SKM-1 treated with dmso at 0.1 percent for 144 hours (cell line): ENCODE data around the gene DAZAP1.

ENCODE experiments used
- DNase-seq: peaks from one replicate; lab custom pipeline; 2025; ENCODE audit not compliant: unreplicated experiment; lab: John Stamatoyannopoulos, UW

The DAZAP1 gene

DNA sequence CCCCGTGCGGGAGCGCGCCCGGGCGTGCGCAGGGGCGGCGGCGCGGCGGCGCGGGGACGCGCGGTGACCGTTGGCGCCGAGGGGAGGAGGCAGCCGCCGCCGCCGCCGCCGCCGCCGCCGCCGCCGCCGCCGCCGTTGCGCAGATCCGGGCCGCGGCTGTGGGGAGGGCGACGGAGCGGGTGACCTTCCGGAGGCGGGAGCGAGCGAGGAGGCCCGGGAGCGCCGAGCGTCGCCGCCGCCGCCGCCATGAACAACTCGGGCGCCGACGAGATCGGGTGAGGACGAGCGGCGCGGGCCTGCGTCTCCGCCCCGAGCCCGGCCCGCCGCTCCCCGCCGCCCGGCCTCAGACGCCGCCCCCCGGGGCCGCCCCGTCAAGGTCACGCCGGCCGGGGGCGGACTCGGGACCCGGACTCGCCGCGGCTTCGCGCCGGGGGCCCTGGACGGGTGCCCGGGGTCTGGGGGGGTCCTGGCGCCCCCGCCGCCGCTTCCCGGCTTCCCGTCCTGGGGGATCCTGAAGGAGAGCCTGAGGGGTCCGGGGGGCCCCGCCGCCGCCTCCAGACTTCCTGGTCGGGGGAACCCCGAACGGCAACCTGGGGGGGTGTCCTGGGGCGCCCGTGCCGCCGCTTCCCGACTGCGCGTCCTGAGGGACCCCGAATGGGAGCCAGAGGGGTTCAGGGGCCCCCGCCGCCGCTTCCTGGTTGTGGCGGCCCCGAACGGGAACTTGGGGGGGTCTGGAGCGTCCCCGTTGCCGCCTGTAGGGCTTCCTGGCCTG lies at the start of gene DAZAP1:
Gene DAZAP1 (plus strand): TSS at position 59 of the 772 bp plus-strand sequence. CDS start 188 bp downstream, at position 247.
- DNase-seq, result no peak

DNA sequence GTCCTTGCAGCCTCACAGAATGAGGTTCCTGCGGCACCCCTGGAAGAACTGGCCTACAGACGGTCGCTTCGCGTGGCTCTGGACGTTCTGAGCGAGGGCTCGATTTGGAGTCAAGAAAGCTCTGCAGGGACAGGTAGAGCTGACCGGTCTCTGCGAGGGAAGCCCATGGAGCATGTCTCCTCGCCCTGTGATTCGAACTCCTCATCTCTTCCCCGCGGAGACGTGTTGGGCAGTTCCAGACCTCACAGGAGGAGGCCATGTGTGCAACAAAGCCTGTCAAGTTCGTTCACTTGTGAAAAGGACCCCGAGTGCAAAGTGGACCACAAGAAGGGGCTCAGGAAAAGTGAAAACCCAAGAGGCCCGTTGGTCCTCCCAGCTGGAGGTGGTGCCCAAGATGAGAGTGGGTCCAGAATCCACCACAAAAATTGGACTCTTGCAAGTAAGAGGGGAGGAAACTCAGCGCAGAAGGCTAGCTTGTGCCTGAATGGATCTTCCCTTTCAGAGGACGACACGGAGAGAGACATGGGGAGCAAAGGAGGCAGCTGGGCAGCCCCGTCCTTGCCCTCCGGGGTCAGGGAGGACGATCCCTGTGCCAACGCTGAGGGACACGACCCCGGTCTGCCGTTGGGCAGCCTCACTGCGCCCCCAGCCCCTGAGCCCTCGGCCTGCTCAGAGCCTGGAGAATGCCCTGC lies 47.1 kb upstream of the DAZAP1 start:
- no peak for DNase-seq

DNA sequence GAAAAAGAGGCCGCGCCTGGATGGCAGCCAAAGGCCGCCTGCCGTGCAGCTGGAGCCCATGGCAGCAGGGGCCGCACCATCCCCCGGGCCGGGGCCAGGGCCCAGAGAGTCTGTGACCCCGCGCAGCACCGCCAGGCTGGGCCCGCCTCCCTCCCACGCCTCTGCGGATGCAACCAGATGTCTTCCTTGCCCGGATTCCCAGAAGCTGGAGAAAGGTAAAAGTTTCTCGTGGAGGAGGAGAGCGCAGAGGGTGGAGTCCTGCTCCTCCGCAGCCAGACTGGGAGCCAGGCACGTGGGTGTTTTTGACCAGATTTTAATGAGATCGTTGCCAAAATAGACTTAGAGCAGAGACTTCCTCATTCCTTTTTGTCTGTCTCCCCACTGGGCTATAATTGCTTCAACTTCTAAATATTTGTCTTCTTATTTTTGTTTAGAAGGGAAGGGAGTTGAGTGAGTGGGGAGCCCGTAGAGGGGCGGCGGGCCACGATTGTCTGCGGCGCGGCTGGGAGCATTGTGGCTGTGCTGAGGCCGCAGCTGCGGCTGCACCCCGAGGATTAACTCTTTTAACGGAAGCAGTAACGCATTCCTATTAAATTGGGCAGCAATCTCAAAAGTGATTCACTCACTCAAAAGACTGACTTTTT lies 46.4 kb upstream of the DAZAP1 start:
- DNase-seq, result no peak

DNA sequence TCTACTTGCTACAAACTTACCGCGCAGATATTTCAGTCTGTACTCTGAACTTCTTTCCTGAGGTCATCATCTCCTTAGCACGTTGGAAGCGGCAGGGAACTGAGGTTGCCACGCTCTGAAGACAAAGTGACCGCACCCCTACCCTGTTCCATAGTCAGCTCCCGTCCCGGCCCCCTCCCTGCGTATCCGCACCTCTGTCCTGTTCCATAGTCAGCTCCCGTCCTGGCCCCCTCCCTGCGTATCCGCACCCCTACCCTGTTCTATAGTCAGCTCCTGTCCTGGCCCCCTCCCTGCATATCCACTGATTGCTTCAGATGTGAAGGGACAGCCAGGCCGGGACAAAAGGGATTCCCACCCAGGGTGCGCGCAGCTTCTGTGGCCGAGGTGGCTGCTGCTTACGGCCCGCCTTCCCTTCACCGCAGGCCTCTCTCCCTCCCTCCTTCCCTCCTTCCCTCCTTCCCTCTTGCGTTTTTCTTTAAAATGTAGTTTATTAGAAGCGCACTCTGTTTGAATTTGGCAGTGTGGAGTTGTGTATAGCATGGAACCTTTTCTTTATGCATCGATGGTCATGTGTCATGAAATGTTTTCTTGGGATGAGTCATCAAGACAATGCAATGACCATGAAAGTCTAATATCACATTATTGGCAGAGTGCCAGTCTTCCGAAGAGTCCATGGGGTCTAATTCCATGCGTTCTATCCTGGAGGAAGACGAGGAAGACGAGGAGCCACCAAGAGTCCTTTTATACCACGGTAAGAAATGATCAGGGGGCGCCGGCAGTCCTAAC lies 45.6 kb upstream of the DAZAP1 start:
- no peak for DNase-seq

DNA sequence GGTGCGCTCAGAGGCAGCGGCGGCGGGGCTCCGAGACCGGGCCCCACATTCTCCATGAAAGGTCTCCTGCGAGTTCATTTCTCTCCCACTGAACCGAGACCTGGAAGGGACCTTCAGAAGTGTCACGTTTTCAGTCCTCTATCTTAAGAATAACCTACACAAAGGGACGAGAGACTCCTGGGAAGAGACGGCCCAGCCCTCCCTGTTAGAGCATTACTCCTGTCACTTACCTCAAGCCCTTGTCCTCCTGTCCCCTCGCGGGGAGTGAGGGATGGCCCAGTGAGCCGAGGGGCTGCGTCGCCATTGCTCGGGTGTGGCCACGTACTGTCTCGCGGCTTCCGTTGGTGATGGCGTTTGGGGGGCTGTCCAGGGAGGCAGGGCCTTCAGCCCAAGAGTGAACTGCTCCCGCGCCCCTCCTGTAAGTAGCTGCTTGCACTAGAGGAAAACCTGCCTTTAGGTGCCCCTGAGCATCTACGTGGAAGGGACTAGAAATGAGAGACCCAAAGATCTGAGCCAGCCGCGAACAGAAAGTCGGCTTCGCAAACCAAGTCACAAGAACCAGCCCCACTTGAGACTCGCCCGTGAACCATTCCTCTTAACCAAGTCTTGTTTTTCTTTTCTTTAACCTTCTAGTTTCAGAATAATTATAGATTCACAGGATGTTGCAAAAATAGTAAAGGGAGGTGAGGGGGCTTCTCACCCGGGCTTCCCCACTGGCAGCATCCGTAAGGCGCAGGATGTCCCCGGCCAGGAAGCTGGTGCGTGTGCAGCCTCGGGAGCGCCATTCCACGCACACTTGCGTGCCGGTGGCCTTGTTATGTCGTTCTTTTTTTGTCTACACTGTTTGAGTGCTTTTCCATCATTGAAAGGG lies 44.8 kb upstream of the DAZAP1 start:
- DNase-seq, result no peak

DNA sequence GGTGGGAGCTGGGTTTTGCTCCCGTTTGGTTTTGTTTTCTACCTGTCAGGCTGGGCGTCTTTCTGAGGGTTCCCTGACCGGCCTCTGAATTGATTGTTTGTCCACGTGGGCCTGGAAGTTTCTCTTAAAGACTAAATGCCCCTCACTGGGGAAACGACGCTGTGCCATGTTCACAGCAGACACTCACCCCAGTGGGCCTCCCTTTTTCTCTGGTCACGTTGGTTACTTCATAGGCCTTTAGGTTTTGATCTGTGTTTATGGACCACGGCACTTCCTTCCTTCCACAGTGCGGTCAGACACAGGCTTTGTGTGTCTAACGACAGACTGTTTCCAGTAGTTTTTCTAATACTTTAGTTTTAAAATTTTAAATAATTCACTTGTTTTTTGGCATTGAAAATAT lies 43.8 kb upstream of the DAZAP1 start:
- no peak for DNase-seq

DNA sequence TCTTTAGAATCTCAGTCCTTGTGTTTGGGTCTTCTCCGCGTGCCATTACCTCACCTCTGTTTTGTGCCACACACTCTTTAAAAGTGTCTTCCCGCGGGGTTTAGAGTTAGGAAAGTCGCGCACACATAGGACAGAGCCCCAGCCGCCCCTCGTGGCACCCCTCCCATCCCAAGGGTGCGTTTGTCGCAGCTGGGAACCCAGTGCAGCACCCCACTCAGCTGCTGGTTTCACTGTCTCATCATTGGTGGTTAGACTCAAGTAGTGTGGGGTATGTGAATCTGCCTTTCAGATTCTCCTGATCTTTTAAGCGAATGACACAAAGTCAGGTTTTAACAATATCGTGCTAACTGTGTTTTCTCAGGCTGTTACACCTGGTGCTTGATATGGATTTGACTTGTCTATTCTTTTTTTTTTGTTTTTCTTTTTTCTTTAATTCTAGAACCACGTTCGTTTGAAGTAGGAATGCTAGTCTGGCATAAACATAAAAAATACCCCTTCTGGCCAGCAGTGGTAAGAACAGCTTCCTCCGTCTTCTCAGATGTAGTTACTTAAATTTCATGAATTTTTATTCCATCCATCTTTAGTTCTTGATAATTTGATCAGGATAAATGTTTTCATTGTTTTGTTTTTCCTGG lies 43.2 kb upstream of the DAZAP1 start:
- no peak for DNase-seq

DNA sequence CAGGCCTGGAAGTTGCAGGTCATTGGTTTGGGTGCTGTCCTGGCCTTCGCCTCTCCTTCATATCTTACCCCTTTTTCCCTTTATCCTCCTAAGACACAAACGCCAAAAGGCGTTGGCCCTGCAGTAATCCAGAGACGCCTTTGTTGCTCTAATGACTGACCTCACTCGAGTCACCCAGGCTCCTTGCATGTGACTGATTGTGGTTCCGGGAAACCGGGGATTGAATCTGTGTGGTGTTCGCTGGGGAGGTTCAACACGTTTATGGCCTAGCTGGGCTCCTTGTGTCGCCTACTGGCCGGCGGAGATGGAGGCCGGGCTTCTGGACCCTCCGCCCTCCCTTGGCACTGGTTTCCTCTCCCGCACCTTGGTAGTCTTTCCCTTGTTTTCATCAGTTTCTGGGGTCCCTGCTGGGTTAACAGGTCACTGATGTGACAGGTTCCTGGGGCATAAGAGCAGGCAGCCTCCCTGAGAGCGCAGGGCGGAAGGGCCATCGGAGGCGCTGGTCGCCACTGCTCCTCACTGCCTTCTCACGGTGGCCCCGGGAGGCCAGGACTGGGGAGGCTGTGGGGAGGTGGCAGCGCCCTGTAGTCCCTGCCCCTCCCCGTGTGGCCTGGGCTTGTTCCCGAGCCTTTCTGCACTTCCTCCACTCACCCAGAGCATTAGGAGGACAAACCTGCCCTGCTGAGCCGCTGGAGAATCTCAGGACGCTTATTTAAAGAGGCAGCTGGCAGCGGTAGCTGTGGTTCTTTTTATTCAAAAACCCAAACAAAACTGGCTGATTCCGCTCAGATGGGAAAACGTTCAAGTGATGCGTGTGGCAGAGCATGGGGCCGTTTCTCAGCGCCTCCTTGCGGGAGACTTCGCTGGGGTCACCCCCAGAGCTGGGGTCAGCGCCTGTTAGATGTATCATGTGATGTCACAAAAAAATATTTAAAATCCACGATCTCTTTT lies 41.8 kb upstream of the DAZAP1 start:
- DNase-seq, result no peak

DNA sequence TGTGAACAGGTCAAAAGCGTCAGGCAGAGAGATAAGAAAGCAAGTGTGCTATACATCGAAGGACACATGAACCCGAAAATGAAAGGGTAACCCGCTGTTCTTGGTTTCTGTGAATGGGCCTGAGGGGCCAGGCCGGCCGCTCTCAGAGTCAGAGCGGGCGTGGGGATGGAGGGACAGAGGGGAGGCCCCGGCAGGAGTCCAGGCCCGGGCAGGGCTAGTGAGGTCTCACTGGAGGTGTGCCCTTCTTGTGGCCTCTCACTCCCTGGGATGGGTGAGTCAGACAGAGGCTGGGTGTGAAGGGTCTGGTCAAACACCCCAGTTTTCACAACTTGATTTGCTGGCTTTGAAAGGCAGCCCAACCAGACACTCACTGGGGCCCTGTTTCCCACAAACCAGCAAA lies 41.1 kb upstream of the DAZAP1 start:
- DNase-seq, result no peak

DNA sequence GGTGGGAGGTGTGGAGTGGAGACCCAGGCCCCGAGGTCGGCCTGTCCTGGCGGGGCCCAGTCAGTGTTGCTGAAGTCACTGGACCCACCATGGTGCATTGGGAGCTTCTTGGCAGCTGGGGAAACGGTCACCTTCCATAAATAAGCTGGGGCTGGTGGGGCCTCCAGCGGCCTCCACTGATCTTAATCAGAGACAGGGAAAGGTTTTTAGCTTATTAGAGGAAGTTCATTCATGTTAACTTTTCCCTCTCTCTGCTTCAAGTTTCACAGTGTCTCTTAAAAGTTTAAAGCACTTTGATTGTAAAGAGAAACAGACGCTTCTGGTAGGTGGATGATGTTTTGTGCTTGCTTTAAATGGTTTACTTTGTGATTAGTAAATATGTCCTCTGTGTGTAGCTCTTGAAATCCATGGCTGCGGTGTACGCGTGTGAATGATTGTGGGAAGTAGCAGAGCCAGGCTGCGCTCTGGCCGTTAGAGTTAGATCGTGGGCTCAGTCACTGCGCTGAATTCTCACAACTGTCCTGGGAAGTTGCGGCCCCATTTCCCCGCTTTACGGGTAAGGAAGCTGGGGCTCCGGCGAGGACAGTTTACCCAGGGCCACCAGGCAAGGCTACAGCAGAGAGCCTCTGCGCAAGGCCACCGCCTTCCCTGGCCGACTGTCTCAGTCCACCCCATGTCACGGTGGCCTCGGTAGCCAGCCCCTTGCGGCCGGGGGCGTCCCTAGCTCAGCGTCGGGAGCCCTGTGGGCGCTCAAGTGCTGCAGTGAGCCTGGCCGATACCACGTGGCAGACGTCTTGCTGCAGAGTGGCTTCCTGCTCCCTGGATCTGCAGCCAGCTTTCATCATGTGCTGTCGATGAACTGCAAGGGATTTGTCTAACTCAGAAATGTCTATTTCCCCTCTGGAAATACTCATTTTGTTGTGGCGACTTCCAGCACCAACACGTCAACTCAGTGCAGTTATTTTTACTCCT lies 40.2 kb upstream of the DAZAP1 start:
- no peak for DNase-seq

DNA sequence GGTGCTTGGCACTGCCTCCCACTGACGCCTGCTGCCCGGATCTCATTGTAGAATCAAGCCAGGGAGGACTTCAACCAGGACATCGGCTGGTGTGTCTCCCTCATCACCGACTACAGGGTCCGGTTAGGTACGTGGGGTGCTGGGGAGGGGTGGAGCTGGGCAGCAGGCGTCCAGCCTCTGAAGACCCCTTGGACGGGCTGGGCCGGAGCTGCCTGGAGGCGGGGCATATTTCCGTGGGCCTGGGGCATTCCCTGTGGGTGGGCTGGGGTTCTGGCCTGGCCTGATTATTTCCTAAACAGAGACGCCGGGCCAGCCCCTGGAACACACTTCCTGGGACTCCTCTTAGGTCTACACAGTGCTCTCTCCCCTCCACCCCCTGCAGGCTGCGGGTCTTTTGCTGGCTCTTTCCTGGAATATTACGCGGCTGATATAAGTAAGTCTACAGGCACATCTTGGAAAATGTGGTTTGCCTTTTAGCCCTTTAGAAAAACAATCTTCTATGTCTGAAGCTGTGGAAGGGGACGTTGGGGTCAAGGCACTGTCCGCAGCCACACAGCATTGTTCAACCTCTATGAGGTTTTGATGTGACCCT lies 38.1 kb upstream of the DAZAP1 start:
- DNase-seq, result no peak

DNA sequence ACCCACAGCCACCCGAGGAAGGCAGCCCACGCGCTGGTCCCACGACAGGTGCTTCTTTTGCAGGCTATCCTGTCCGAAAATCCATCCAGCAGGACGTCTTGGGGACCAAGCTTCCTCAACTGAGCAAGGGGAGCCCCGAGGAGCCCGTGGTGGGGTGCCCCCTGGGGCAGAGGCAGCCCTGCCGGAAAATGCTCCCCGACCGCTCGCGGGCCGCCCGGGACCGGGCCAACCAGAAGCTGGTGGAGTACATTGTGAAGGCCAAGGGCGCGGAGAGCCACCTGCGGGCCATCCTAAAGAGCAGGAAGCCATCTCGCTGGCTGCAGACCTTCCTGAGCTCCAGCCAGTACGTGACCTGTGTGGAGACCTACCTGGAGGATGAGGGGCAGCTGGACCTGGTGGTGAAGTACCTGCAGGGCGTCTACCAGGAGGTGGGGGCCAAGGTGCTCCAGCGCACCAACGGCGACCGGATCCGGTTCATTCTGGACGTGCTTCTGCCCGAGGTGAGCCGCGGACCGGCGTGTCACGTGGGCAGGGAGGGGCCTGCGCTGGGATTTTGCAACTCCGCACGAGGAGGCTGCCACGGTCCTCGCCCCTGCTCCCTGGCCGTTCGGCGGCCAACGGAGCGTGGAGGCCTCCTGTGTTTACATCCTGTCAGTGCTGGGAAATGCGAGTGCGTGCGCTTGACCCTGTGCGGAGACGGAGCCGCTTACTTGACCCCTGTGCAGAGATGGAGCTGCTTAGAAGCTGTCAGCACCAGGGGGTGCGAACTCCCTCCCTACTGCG lies 36.6 kb upstream of the DAZAP1 start:
- DNase-seq, result no peak

DNA sequence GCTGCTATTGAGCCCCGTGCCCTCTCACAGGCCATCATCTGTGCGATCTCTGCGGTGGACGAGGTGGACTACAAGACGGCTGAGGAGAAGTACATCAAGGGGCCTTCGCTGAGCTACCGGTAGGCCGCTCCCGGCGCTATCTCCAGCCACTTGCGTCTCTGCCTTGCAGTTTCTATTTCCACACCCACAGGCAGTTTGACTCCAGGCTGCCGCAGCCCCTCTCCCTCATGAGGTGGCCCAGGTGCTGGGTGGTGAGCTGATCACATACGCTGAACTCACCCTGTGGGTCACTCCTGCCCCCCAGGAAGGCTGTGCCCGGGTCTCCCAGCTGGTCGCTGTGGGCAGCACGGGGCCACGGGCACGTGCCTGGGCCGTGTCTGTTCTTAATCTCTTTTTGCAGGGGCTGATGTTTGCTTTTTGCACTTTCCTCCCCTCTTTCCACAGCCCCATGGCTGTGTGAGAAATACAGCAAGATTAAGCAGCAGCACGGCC lies 34.3 kb upstream of the DAZAP1 start:
- DNase-seq, result no peak

DNA sequence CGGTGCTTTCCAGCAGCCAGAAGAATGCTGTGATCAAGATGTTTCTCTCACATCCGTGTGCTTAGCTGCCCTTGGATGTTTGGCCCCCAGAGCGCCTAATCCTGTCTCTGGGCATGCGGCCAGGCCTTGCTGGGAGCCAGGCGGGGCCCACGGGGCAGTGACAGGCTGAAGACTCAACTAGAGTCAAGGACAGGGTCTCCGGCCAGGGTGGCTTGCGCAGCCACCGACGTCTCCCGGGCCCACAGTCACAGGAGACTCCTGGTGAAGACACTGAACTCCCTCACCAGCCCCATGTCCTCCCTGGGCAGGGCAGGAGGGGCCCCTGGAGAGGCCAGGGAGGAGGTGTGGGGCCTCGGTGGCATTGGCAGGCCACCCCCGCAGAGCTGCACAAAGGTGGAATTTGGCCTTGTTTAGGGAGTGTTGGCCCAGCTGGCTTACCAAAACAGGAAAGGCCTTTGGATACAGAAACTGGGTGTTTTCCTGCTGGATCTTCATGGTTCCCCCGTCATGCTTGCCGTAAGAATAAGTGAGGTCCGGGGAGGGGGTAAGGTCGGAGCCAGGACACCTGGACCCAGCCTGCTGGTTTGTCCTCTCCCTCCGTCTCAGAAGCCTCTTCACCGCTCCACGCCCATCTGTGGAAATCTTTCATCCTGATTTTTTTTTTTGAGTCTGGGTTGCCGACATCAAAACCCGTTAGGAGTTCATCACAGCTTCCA lies 33.7 kb upstream of the DAZAP1 start:
- DNase-seq, result no peak

DNA sequence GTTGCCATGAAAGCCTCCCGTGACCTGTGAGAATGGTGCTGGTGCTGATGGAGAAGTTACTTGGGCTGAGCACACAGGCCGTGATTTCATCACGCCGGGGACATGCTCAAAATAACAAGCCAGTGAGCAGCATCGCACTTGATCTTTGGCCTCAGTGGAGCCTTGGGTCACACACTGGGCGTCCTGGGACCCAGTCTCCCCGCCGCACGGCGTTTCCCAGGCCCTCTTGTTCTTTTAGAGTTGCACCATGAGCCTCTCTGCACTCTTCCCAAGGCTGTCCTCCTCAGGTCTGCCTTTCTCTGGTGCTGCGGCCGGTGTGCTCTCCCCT lies 33.2 kb upstream of the DAZAP1 start:
- no peak for DNase-seq

DNA sequence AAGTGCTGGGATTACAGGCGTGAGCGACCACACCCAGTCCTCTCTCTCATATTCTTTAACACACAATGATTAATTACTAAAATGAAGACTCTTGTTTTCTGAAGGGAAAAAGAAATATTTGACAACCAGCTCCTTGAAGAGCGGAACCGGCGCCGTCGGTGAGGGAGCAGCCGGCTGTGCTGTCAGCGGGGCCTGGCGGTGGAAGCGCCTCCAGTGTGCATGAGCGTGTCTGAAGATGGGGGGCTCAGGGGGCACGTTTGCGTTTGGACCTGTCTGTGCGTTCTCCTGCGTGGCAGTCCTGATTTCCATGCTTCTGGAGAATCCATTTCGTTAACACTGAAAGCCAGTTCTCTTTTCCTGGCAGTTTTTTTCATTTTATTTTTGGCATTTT lies 31.0 kb upstream of the DAZAP1 start:
- DNase-seq, result no peak
